A673 (cell line): ENCODE results near the gene SCNN1A. TPM values are rescaled to one million over a fixed set of nuclear protein-coding genes. Genes with fewer than 3 reads are reported as not detected.

Experiments
- BruUV-seq: library from RNA; stranded (reverse); fragments of 400-500 nt; replicated peaks from 2 replicates; lab custom pipeline; 2021; lab: Mats Ljungman, UMichigan
- CTCF ChIA-PET: fragments of 300-600 bp; sonication (Branson Sonifier 250); formaldehyde crosslinking; loops from one replicate; lab custom pipeline; 2022; ENCODE audit warnings: antibody characterized with exemption; lab: Charles Lee
- POLR2A ChIA-PET: fragments of 300-600 bp; sonication (Branson Sonifier 250); formaldehyde crosslinking; loops from one replicate; lab custom pipeline; 2022; ENCODE audit warnings: antibody characterized with exemption; ENCODE audit not compliant: low non-redundant PET; lab: Charles Lee
- DNase-seq: peaks from one replicate; pipeline ENCODE4 v3.0.0-alpha.2; 2015; ENCODE audit warnings: low spot score
- H3K27ac ChIP-seq: fragments of 200-600 bp; sonication (generic); 2 replicates; pipeline ENCODE4 v1.5.1; 2016; ENCODE audit warnings: mixed run types, low read depth, mild to moderate bottlenecking, mixed read lengths, antibody characterized with exemption, low read length; ENCODE audit not compliant: poor library complexity, severe bottlenecking
- H3K27me3 ChIP-seq: fragments of 200-600 bp; sonication (generic); replicated peaks from 2 replicates; pipeline ENCODE4 v1.6.1; 2017; ENCODE audit warnings: mixed run types, low read depth, mild to moderate bottlenecking, mixed read lengths, antibody characterized with exemption, low read length; ENCODE audit not compliant: insufficient read depth, poor library complexity
- H3K36me3 ChIP-seq: fragments of 200-600 bp; sonication (generic); 2 replicates; pipeline ENCODE4 v1.6.1; 2016; ENCODE audit warnings: mixed run types, mild to moderate bottlenecking, mixed read lengths, antibody characterized with exemption, low read length; ENCODE audit not compliant: insufficient read depth, poor library complexity, severe bottlenecking
- H3K4me1 ChIP-seq: fragments of 200-600 bp; sonication (generic); 2 replicates; pipeline ENCODE4 v1.6.1; 2017; ENCODE audit warnings: mixed run types, mild to moderate bottlenecking, mixed read lengths, antibody characterized with exemption, low read length; ENCODE audit not compliant: insufficient read depth, poor library complexity, severe bottlenecking
- H3K4me3 ChIP-seq: fragments of 200-600 bp; sonication (generic); 2 replicates; pipeline ENCODE4 v1.5.1; 2016; ENCODE audit warnings: low read depth, mixed run types, mild to moderate bottlenecking, mixed read lengths, low read length; ENCODE audit not compliant: poor library complexity, severe bottlenecking
- H3K9me3 ChIP-seq: fragments of 200-600 bp; sonication (generic); 2 replicates; pipeline ENCODE4 v1.6.1; 2016; ENCODE audit warnings: mixed run types, low read depth, mild to moderate bottlenecking, mixed read lengths, antibody characterized with exemption, low read length; ENCODE audit not compliant: poor library complexity, severe bottlenecking
- CTCF ChIP-seq: fragments of 300-800, 200-600 bp; sonication (generic); conservative IDR thresholded peaks from 2 replicates; pipeline ENCODE4 v1.5.1; 2017; ENCODE audit warnings: low read depth, mild to moderate bottlenecking, antibody characterized with exemption, low read length, moderate library complexity, mixed read lengths
- EZH2 ChIP-seq: fragments of 200-600 bp; sonication (generic); IDR thresholded peaks from 2 replicates; pipeline ENCODE4 v1.6.1; 2017; ENCODE audit warnings: borderline replicate concordance, low read depth, mild to moderate bottlenecking, mixed read lengths, antibody characterized with exemption, low read length; ENCODE audit not compliant: poor library complexity, severe bottlenecking
- intact Hi-C: fragments of 100-400 bp; cut with micrococcal nuclease; formaldehyde crosslinking; loops from one replicate; pipeline ENCODE4 v1.10.0; 2022; ENCODE audit not compliant: unreplicated experiment
- total RNA-seq: library from RNA; stranded (reverse); gene quantifications from 2 replicates; pipeline ENCODE4 v1.2.3, GENCODE V29; 2021

SCNN1A gene
- total RNA-seq, 1 experiment from 2014 or later = not detected

- intact Hi-C loops = no loop called here
- Histone ChIP-seq H3K9me3 (no peaks in the 10 kb centered on the region), H3K27me3 (no peaks in the 10 kb centered on the region), H3K36me3 (no peaks in the 10 kb centered on the region), H3K4me1 (peaks cover 15% of the 10 kb centered on the region), H3K4me3 (no peak overlapping the region), H3K27ac (no peak overlapping the region)
- no peak for DNase-seq
- ChIA-PET CTCF (no interaction called here), POLR2A (no interaction called here)
- no TSS peak for BruUV-seq
- TF ChIP-seq CTCF (no peak), EZH2 (no peak)
These were observed 4.8 kb downstream of the SCNN1A start for GRCh38 chr12:6370576-6370935.

- Histone ChIP-seq H3K36me3 (no peaks in the 10 kb centered on the region), H3K27me3 (no peaks in the 10 kb centered on the region), H3K9me3 (no peaks in the 10 kb centered on the region), H3K4me1 (peaks cover 15% of the 10 kb centered on the region), H3K27ac (no peak overlapping the region), H3K4me3 (no peak overlapping the region)
- no peak for TF ChIP-seq EZH2
- TF ChIP-seq CTCF = no peak
- DNase-seq = no peak
- ChIA-PET POLR2A (no interaction called here), CTCF (no interaction called here)
- no TSS peak for BruUV-seq
- intact Hi-C loops = no loop called here
These were observed 5.3 kb downstream of the SCNN1A start for GRCh38 chr12:6369916-6370575.

- ChIA-PET POLR2A (no interaction called here), CTCF (no interaction called here)
- H3K36me3 ChIP-seq = no peaks in the 10 kb centered on the region
- intact Hi-C loops = no loop called here
- BruUV-seq = no TSS peak
- no peaks in the 10 kb centered on the region for H3K9me3 ChIP-seq
- H3K4me1 ChIP-seq = peaks cover 15% of the 10 kb centered on the region
- no peak for DNase-seq
- H3K27ac ChIP-seq = no peak overlapping the region
- H3K27me3 ChIP-seq = no peaks in the 10 kb centered on the region
- no peak overlapping the region for H3K4me3 ChIP-seq
- TF ChIP-seq EZH2 = no peak
- no peak for TF ChIP-seq CTCF
These were observed 6.3 kb downstream of the SCNN1A start for GRCh38 chr12:6368906-6369525.
